K562 (cell line): ENCODE data around the gene VMP1. TPM values are rescaled to one million over a fixed set of nuclear protein-coding genes. Genes with fewer than 3 reads are reported as not detected.

Source experiments
- ATAC-seq: fragments of 200-7000 bp; cut with Tn5 transposase; 3 replicates; pipeline ENCODE4 v1.9.1; 2020; ENCODE audit warnings: moderate library complexity
- BruUV-seq: library from RNA; stranded (reverse); fragments of 400-500 nt; replicated peaks from 2 replicates; lab custom pipeline; 2021; lab: Mats Ljungman, UMichigan
- CTCF ChIA-PET: fragments of 300-600 bp; formaldehyde crosslinking; extraction: SDS; loops from one replicate; lab custom pipeline; 2021; ENCODE audit warnings: low intra/inter-chr PET ratio; lab: Yijun Ruan, JAX
- POLR2A ChIA-PET: fragments of 300-600, 350-650 bp; sonication (Branson Sonifier 250); formaldehyde crosslinking; extraction: SDS; loops from one replicate; lab custom pipeline; 2021; ENCODE audit warnings: antibody characterized with exemption, inconsistent platforms; lab: Yijun Ruan, JAX
- DNase-seq, 4 experiments: peaks; one replicate each; pipeline versions ENCODE4 v3.0.0 to v3.0.0-alpha.2; 2011 to 2018; ENCODE audit warnings: low spot score in 3 of 4, mixed read lengths in 3 of 4; ENCODE audit errors: extremely low read depth in 1 of 4
- FAIRE-seq: peaks from 2 replicates; lab custom pipeline; 2011; peaks lifted over from hg19 to GRCh38; lab: Jason Lieb, UNC
- H2AFZ ChIP-seq: 2 replicates; pipeline ENCODE4 v1.6.0; 2011; ENCODE audit warnings: low read depth, low read length, control low read depth, inconsistent platforms
- H3K27ac ChIP-seq: fragments of 200-600 bp; 3 replicates; pipeline ENCODE4 v1.8.0; 2011; ENCODE audit warnings: low read depth, mild to moderate bottlenecking, control low read depth, inconsistent platforms, low read length, moderate library complexity, mixed read lengths; ENCODE audit errors: extremely low read depth
- H3K27me3 ChIP-seq, 2 experiments: fragments of 300-600 bp in 1 of 2; 2 replicates in 1 of 2; 3 replicates in 1 of 2; pipeline versions ENCODE4 v1.6.0 to v1.8.0; 2011; ENCODE audit warnings: inconsistent platforms in 2 of 2, low read length in 2 of 2, mild to moderate bottlenecking in 1 of 2, mixed read lengths in 1 of 2, moderate library complexity in 1 of 2; ENCODE audit not compliant: control insufficient read depth in 2 of 2, insufficient read depth in 2 of 2
- H3K36me3 ChIP-seq: fragments of 300-600 bp; 3 replicates; pipeline ENCODE4 v1.8.0; 2011; ENCODE audit warnings: mild to moderate bottlenecking, low read length, inconsistent platforms; ENCODE audit not compliant: control insufficient read depth, insufficient read depth
- H3K4me1 ChIP-seq, 2 experiments: fragments of 200-600 bp in 1 of 2; replicated peaks in 1 of 2; 2 replicates in 1 of 2; 3 replicates in 1 of 2; pipeline versions ENCODE4 v1.5.1 to v1.8.0; 2011; ENCODE audit warnings: inconsistent platforms in 2 of 2, low read length in 2 of 2, mild to moderate bottlenecking in 1 of 2, mixed read lengths in 1 of 2, moderate library complexity in 1 of 2; ENCODE audit not compliant: control insufficient read depth in 2 of 2, insufficient read depth in 2 of 2
- H3K4me2 ChIP-seq: 2 replicates; pipeline ENCODE4 v1.6.1; 2011; ENCODE audit warnings: low read length, control low read depth, inconsistent platforms, mixed read lengths; ENCODE audit not compliant: insufficient read depth
- H3K4me3 ChIP-seq: fragments of 200-600 bp; sonication (generic), shearing (Covaris generic); 2 replicates; pipeline ENCODE4 v1.5.1; 2016; ENCODE audit warnings: control low read depth, inconsistent platforms
- H3K79me2 ChIP-seq: fragments of 200-600 bp; 3 replicates; pipeline ENCODE4 v1.8.0; 2011; ENCODE audit warnings: low read length, inconsistent platforms; ENCODE audit not compliant: control insufficient read depth, insufficient read depth
- H3K9ac ChIP-seq, 2 experiments: 2 replicates each; pipeline versions ENCODE4 v1.6.0 to v1.6.1; 2011; ENCODE audit warnings: low read depth in 2 of 2, low read length in 2 of 2, control low read depth in 1 of 2, inconsistent platforms in 1 of 2, mild to moderate bottlenecking in 1 of 2, mixed read lengths in 1 of 2; ENCODE audit not compliant: insufficient read depth in 1 of 2
- H3K9me1 ChIP-seq: one replicate; pipeline ENCODE4 v1.6.0; 2011; ENCODE audit warnings: inconsistent platforms, mild to moderate bottlenecking, low read length, moderate library complexity; ENCODE audit not compliant: control insufficient read depth, insufficient read depth
- H3K9me3 ChIP-seq: replicated peaks from 2 replicates; pipeline ENCODE4 v1.5.1; 2011; ENCODE audit warnings: low read depth, low read length, inconsistent platforms; ENCODE audit not compliant: control insufficient read depth, insufficient read depth
- H4K20me1 ChIP-seq: replicated peaks from 2 replicates; pipeline ENCODE4 v1.6.1; 2011; ENCODE audit warnings: low read length, inconsistent platforms, mixed read lengths; ENCODE audit not compliant: control insufficient read depth, insufficient read depth
- BMI1 ChIP-seq: fragments of 150-350 bp; IDR thresholded peaks from 2 replicates; pipeline ENCODE4 v1.6.1; 2014; ENCODE audit warnings: low read length
- BRD4 ChIP-seq: fragments of 200-600 bp; sonication (generic); IDR thresholded peaks from 2 replicates; pipeline ENCODE4 v1.6.1; 2017; ENCODE audit warnings: inconsistent platforms
- DMBX1 ChIP-seq: fragments of 250-450 bp; sonication (Bioruptor Pico); IDR thresholded peaks from 2 replicates; pipeline ENCODE4 v1.8.0; 2022; ENCODE audit warnings: inconsistent platforms, mild to moderate bottlenecking, moderate library complexity, borderline replicate concordance
- KAT8 ChIP-seq: fragments of 450-650 bp; IDR thresholded peaks from 2 replicates; pipeline ENCODE4 v1.6.1; 2016; ENCODE audit warnings: low read depth, mild to moderate bottlenecking
- MTA2 ChIP-seq: fragments of 450-650 bp; IDR thresholded peaks from 2 replicates; pipeline ENCODE4 v1.6.1; 2016; ENCODE audit warnings: low read depth
- POLR2AphosphoS5 ChIP-seq: IDR thresholded peaks from 2 replicates; pipeline ENCODE4 v1.6.1; 2011; ENCODE audit warnings: mild to moderate bottlenecking, low read depth, low read length, moderate library complexity; ENCODE audit not compliant: control insufficient read depth, insufficient read depth
- POLR2B ChIP-seq: fragments of 450-650 bp; IDR thresholded peaks from 2 replicates; pipeline ENCODE4 v1.6.1; 2018; ENCODE audit warnings: low read depth; ENCODE audit not compliant: partially characterized antibody
- PTRF ChIP-seq: fragments of 450-650 bp; IDR thresholded peaks from 2 replicates; pipeline ENCODE4 v1.6.1; 2016; ENCODE audit warnings: mild to moderate bottlenecking, missing genetic modification characterization, missing compliant biosample characterization
- SOX6 ChIP-seq: fragments of 450-650 bp; IDR thresholded peaks from 2 replicates; pipeline ENCODE4 v1.6.1; 2014; ENCODE audit warnings: mild to moderate bottlenecking
- TBP ChIP-seq: optimal IDR thresholded peaks from 2 replicates; pipeline ENCODE3; 2011; ENCODE audit warnings: low read depth, low read length, improper control_type of control experiment
- TCF7 ChIP-seq: sonication (generic); IDR thresholded peaks from 2 replicates; pipeline ENCODE4 v1.6.1; 2016; ENCODE audit warnings: antibody characterized with exemption, borderline replicate concordance
- ZBTB17 ChIP-seq: fragments of 450-650 bp; formaldehyde crosslinking; IDR thresholded peaks from 2 replicates; pipeline ENCODE4 v1.4.0; 2020; ENCODE audit warnings: mild to moderate bottlenecking
- ZNF584 ChIP-seq: fragments of 200-800 bp; sonication (Bioruptor generic); IDR thresholded peaks from 2 replicates; pipeline ENCODE4 v1.6.1; 2016; ENCODE audit warnings: low read depth, mild to moderate bottlenecking, missing genetic modification characterization, missing compliant biosample characterization
- WGBS: fragments of 100-300 bp; shearing (Covaris generic); methylation state at CpG from one replicate; pipeline ENCODE4 v1.1.6; 2016; ENCODE audit warnings: low coverage, mixed read lengths; ENCODE audit not compliant: insufficient coverage; ENCODE audit errors: missing lambda C conversion rate; 5-methylcytosine and 5-hydroxymethylcytosine counted together
- in situ Hi-C: fragments of 300-500 bp; cut with MboI; formaldehyde crosslinking; loops from 4 replicates; pipeline ENCODE4 v1.15.0; 2018; ENCODE audit warnings: inconsistent platforms, mixed read lengths
- intact Hi-C: fragments of 100-400 bp; cut with micrococcal nuclease; formaldehyde crosslinking; loops from 2 replicates; pipeline ENCODE4 v1.14.2; 2022
- polyA plus RNA-seq, 8 experiments: library from polyadenylated mRNA; depleted of rRNA in 4 of 8; stranded (reverse) in 5 of 8; unstranded in 3 of 8; fragments of >200 nt; fragmentation: Nextera tagmentation in 2 of 8; fragmentation: Illumina TruSeq in 1 of 8; extraction: Ambion mirVana in 2 of 8; extraction: Trizol in 1 of 8; gene quantifications; 2 replicates each; pipeline versions ENCODE4 v1.2.1 to v1.2.3, GENCODE V29; 2011 to 2014; ENCODE audit warnings: inconsistent platforms in 1 of 8, missing spikeins in 1 of 8
- total RNA-seq, 7 experiments: library from RNA; depleted of rRNA in 6 of 7; stranded (reverse); fragments of >200 nt in 6 of 7; fragmentation: Illumina TruSeq in 2 of 7; extraction: Trizol in 2 of 7; gene quantifications; 2 replicates each; pipeline versions ENCODE4 v1.2.1 to v1.2.3, GENCODE V29; 2011 to 2021; ENCODE audit warnings: low replicate concordance in 1 of 7
- TF ChIP-seq, protein P1 (sequence below), 3 experiments: fragments of 200-800 bp in 1 of 3; fragments of 250-450 bp in 1 of 3; fragments of 450-650 bp in 1 of 3; sonication (Bioruptor Pico) in 1 of 3; sonication (Bioruptor generic) in 1 of 3; formaldehyde crosslinking in 1 of 3; IDR thresholded peaks; 2 replicates each; pipeline versions ENCODE4 v1.6.1 to v1.8.0; 2016 to 2022; ENCODE audit warnings: mild to moderate bottlenecking in 2 of 3, missing genetic modification characterization in 2 of 3, missing compliant biosample characterization in 1 of 3, moderate library complexity in 1 of 3
- TF ChIP-seq, protein P2 (sequence below): fragments of 450-650 bp; IDR thresholded peaks from 2 replicates; pipeline ENCODE4 v1.6.1; 2017; ENCODE audit warnings: antibody characterized with exemption, mild to moderate bottlenecking

VMP1 gene
- total and polyA plus RNA-seq, 9 of the 15 experiments (the other 6 are each of a cell fraction or from before 2014, with no cell fraction given): 123 to 304 (median 151) TPM

DNA sequence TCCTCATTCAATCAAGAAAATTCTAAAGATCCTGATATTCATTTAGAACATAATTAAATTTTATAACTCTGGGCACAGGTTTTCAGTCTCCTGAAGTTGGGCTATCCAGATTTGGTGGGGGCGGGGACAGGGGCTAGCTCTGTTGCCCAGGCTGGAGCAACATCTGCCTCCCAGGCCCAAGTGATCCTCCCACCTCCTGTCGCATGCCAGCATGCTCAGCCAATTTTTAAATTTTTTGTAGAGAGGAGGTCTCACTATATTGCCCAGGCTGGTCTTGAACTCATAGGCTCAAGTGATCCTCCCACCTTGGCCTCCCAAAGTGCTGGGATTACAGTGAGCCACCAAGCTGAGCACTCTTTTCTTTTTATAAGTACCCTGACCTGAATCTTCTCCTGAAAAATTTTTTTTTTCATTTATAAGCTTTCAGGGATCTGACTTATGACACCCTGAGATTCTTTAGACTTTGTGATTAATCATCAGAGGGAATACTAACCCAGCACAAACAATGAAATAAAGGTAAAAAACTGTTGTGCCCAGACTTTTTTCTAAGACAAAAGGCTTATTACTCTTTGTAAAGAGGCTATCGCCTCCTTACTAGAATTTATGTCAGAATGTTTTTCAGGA is 122.7 kb downstream of the VMP1 start:
- no peak overlapping the region for H3K4me2 ChIP-seq
- no peaks in the 10 kb centered on the region for H3K27me3 ChIP-seq
- no peaks in the 10 kb centered on the region for H4K20me1 ChIP-seq
- DNase-seq: no peak
- intact Hi-C loops: no loop called here
- no peaks in the 10 kb centered on the region for H3K9me3 ChIP-seq
- H3K79me2 ChIP-seq: peaks cover 16% of the 10 kb centered on the region
- H3K9ac ChIP-seq: peak overlapping the region; percentile 23 to 61; a peak in 3 of 4 replicates
- no peaks in the 10 kb centered on the region for H3K9me1 ChIP-seq
- peak; percentile 47 for ATAC-seq
- peak overlapping the region; percentile 91 for H3K27ac ChIP-seq
- CTCF ChIA-PET: no interaction called here
- H2AFZ ChIP-seq: no peak overlapping the region
- no TSS peak for BruUV-seq
- in situ Hi-C loops: no loop called here
- peaks cover 9 to 66% of the 10 kb centered on the region in 2 experiments; a peak in 4 of 5 replicates for H3K4me1 ChIP-seq
- peaks cover 2% of the 10 kb centered on the region; the same call in 1 of the 3 replicates for H3K36me3 ChIP-seq
- no peak for FAIRE-seq
- 44% methylated on average over 3 of the region's 3 CpGs for WGBS
- H3K4me3 ChIP-seq: no peak overlapping the region
- POLR2A ChIA-PET: interaction anchor here (0.8 to 3.5 kb wide), 5 partner anchors 8 to 28 kb away, joined by 3 to 28 read pairs (median 4); no protein-coding TSS in a partner anchor
- TF ChIP-seq TBP (no peak), TCF7 (no peak), MTA2 (no peak), KAT8 (no peak), DMBX1 (CRISPR knock-in tag) (peak; percentile 85), BMI1 (no peak), POLR2B (no peak), ZBTB17 (CRISPR knock-in tag) (no peak), POLR2AphosphoS5 (no peak), SOX6 (no peak), PTRF (no peak), ZNF584 (CRISPR knock-in tag) (0 out of 2 replicates have a peak, but pooled peaks have one; percentile 7), BRD4 (no peak)
- TF ChIP-seq, protein P1, sequence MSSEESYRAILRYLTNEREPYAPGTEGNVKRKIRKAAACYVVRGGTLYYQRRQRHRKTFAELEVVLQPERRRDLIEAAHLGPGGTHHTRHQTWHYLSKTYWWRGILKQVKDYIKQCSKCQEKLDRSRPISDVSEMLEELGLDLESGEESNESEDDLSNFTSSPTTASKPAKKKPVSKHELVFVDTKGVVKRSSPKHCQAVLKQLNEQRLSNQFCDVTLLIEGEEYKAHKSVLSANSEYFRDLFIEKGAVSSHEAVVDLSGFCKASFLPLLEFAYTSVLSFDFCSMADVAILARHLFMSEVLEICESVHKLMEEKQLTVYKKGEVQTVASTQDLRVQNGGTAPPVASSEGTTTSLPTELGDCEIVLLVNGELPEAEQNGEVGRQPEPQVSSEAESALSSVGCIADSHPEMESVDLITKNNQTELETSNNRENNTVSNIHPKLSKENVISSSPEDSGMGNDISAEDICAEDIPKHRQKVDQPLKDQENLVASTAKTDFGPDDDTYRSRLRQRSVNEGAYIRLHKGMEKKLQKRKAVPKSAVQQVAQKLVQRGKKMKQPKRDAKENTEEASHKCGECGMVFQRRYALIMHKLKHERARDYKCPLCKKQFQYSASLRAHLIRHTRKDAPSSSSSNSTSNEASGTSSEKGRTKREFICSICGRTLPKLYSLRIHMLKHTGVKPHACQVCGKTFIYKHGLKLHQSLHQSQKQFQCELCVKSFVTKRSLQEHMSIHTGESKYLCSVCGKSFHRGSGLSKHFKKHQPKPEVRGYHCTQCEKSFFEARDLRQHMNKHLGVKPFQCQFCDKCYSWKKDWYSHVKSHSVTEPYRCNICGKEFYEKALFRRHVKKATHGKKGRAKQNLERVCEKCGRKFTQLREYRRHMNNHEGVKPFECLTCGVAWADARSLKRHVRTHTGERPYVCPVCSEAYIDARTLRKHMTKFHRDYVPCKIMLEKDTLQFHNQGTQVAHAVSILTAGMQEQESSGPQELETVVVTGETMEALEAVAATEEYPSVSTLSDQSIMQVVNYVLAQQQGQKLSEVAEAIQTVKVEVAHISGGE (CRISPR knock-in tag; IDR thresholded peaks at IDR 0.05): peak in 1 of 3 experiments; percentile 54; a peak in 2 of 6 replicates
- TF ChIP-seq, protein P2, sequence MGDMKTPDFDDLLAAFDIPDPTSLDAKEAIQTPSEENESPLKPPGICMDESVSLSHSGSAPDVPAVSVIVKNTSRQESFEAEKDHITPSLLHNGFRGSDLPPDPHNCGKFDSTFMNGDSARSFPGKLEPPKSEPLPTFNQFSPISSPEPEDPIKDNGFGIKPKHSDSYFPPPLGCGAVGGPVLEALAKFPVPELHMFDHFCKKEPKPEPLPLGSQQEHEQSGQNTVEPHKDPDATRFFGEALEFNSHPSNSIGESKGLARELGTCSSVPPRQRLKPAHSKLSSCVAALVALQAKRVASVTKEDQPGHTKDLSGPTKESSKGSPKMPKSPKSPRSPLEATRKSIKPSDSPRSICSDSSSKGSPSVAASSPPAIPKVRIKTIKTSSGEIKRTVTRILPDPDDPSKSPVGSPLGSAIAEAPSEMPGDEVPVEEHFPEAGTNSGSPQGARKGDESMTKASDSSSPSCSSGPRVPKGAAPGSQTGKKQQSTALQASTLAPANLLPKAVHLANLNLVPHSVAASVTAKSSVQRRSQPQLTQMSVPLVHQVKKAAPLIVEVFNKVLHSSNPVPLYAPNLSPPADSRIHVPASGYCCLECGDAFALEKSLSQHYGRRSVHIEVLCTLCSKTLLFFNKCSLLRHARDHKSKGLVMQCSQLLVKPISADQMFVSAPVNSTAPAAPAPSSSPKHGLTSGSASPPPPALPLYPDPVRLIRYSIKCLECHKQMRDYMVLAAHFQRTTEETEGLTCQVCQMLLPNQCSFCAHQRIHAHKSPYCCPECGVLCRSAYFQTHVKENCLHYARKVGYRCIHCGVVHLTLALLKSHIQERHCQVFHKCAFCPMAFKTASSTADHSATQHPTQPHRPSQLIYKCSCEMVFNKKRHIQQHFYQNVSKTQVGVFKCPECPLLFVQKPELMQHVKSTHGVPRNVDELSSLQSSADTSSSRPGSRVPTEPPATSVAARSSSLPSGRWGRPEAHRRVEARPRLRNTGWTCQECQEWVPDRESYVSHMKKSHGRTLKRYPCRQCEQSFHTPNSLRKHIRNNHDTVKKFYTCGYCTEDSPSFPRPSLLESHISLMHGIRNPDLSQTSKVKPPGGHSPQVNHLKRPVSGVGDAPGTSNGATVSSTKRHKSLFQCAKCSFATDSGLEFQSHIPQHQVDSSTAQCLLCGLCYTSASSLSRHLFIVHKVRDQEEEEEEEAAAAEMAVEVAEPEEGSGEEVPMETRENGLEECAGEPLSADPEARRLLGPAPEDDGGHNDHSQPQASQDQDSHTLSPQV: 0 out of 2 replicates have a peak, but pooled peaks have one; percentile 53
